HepG2 (cell line): ENCODE measurements around the gene RABEP1. TPM values are rescaled to one million over a fixed set of nuclear protein-coding genes. Genes with fewer than 3 reads are reported as not detected.

Source experiments
- ATAC-seq: fragments of 200-7000 bp; cut with Tn5 transposase; 3 replicates; pipeline ENCODE4 v1.9.1; 2020; ENCODE audit warnings: mild to moderate bottlenecking, moderate library complexity
- BruUV-seq: library from RNA; stranded (reverse); fragments of 400-500 nt; replicated peaks from 2 replicates; lab custom pipeline; 2021; lab: Mats Ljungman, UMichigan
- CTCF ChIA-PET: fragments of 300-600 bp; formaldehyde crosslinking; extraction: SDS; loops from one replicate; lab custom pipeline; 2021; ENCODE audit warnings: low total read pairs, inconsistent platforms, low intra/inter-chr PET ratio; lab: Yijun Ruan, JAX
- POLR2A ChIA-PET: fragments of 350-600 bp; sonication (Branson Sonifier 250); formaldehyde crosslinking; loops from one replicate; lab custom pipeline; 2020; ENCODE audit warnings: antibody characterized with exemption, inconsistent platforms; lab: Yijun Ruan, JAX
- DNase-seq: peaks from one replicate; pipeline ENCODE4 v3.0.0-alpha.2; 2015; ENCODE audit warnings: low spot score
- FAIRE-seq: peaks from 3 replicates; lab custom pipeline; 2011; peaks lifted over from hg19 to GRCh38; lab: Jason Lieb, UNC
- H2AFZ ChIP-seq: one replicate; pipeline ENCODE4 v1.6.1; 2011; ENCODE audit warnings: low read length, inconsistent platforms
- H3K27ac ChIP-seq: fragments of 300-600 bp; 3 replicates; pipeline ENCODE4 v1.8.0; 2011; ENCODE audit warnings: mixed run types, mild to moderate bottlenecking, mixed read lengths, low read length, inconsistent platforms; ENCODE audit not compliant: insufficient read depth; ENCODE audit errors: extremely low read length
- H3K27me3 ChIP-seq, 2 experiments: fragments of 200-600 bp in 1 of 2; 2 replicates in 1 of 2; 3 replicates in 1 of 2; pipeline versions ENCODE4 v1.6.0 to v1.8.0; 2011; ENCODE audit warnings: low read length in 2 of 2, mild to moderate bottlenecking in 2 of 2, moderate library complexity in 2 of 2, inconsistent platforms in 1 of 2; ENCODE audit not compliant: insufficient read depth in 2 of 2, control insufficient read depth in 1 of 2
- H3K36me3 ChIP-seq, 2 experiments: fragments of 200-600 bp in 1 of 2; replicated peaks in 1 of 2; 2 replicates in 1 of 2; 3 replicates in 1 of 2; pipeline versions ENCODE4 v1.5.1 to v1.8.0; 2011; ENCODE audit warnings: low read length in 2 of 2, inconsistent platforms in 1 of 2; ENCODE audit not compliant: insufficient read depth in 2 of 2, control insufficient read depth in 1 of 2
- H3K4me1 ChIP-seq: 2 replicates; pipeline ENCODE4 v1.5.1; 2012; ENCODE audit warnings: low read length, inconsistent platforms; ENCODE audit not compliant: insufficient read depth
- H3K4me2 ChIP-seq: 2 replicates; pipeline ENCODE4 v1.6.0; 2011; ENCODE audit warnings: low read depth, low read length, inconsistent platforms
- H3K4me3 ChIP-seq, 3 experiments: fragments of 200-600 bp in 1 of 3; sonication (generic), shearing (Covaris generic) in 1 of 3; replicated peaks in 1 of 3; 2 replicates each; pipeline ENCODE4 v1.5.1; 2011 to 2016; ENCODE audit warnings: low read length in 3 of 3, inconsistent platforms in 2 of 3, low read depth in 2 of 3, mild to moderate bottlenecking in 2 of 3, control low read depth in 1 of 3, mixed read lengths in 1 of 3; ENCODE audit not compliant: insufficient read depth in 1 of 3
- H3K79me2 ChIP-seq: one replicate; pipeline ENCODE4 v1.6.1; 2011; ENCODE audit warnings: low read length, inconsistent platforms; ENCODE audit not compliant: insufficient read depth
- H3K9ac ChIP-seq: 2 replicates; pipeline ENCODE4 v1.6.0; 2011; ENCODE audit warnings: mild to moderate bottlenecking, low read depth, low read length, inconsistent platforms; ENCODE audit not compliant: insufficient read depth
- H3K9me3 ChIP-seq: 2 replicates; pipeline ENCODE4 v1.5.1; 2012; ENCODE audit warnings: mild to moderate bottlenecking, low read length
- H4K20me1 ChIP-seq: 2 replicates; pipeline ENCODE4 v1.6.0; 2011; ENCODE audit warnings: inconsistent platforms, mild to moderate bottlenecking, low read length, moderate library complexity; ENCODE audit not compliant: insufficient read depth
- FOXO4 ChIP-seq: sonication (generic); formaldehyde crosslinking; conservative IDR thresholded peaks from 2 replicates; pipeline ENCODE4 v1.8.1; 2023; ENCODE audit warnings: missing genetic modification reagents
- HOXA9 ChIP-seq: sonication (generic); formaldehyde crosslinking; IDR thresholded peaks from 2 replicates; pipeline ENCODE4 v1.8.1; 2022; ENCODE audit warnings: missing genetic modification reagents, mild to moderate bottlenecking, moderate library complexity, borderline replicate concordance
- LCORL ChIP-seq, 2 experiments: fragments of 450-650 bp in 1 of 2; sonication (generic) in 1 of 2; formaldehyde crosslinking in 1 of 2; IDR thresholded peaks; 2 replicates each; pipeline versions ENCODE4 v1.5.0 to v1.6.1; 2017 to 2020; ENCODE audit warnings: antibody characterized with exemption in 1 of 2, missing genetic modification reagents in 1 of 2
- NCOA2 ChIP-seq: sonication (generic); formaldehyde crosslinking; IDR thresholded peaks from 2 replicates; pipeline ENCODE4 v1.8.0; 2022; ENCODE audit warnings: inconsistent platforms
- RBFOX2 ChIP-seq: fragments of 200-400 bp; formaldehyde crosslinking; IDR thresholded peaks from 2 replicates; pipeline ENCODE4 v1.6.1; 2017; ENCODE audit warnings: low read depth, mild to moderate bottlenecking, low read length
- SATB2 ChIP-seq: sonication (generic); formaldehyde crosslinking; IDR thresholded peaks from 2 replicates; pipeline ENCODE4 v1.5.0; 2020; ENCODE audit warnings: missing genetic modification reagents
- SRSF4 ChIP-seq: fragments of 200-400 bp; formaldehyde crosslinking; IDR thresholded peaks from one replicate; pipeline ENCODE4 v1.6.1; 2018; ENCODE audit warnings: mild to moderate bottlenecking, low read depth, low read length, moderate library complexity; ENCODE audit not compliant: poor library complexity, severe bottlenecking
- ZBTB42 ChIP-seq: sonication (generic); formaldehyde crosslinking; IDR thresholded peaks from 2 replicates; pipeline ENCODE4 v1.5.0; 2020; ENCODE audit warnings: mild to moderate bottlenecking, missing genetic modification reagents
- ZFP90 ChIP-seq: sonication (generic); formaldehyde crosslinking; IDR thresholded peaks from 2 replicates; pipeline ENCODE4 v1.8.0; 2022; ENCODE audit warnings: missing genetic modification reagents, mild to moderate bottlenecking, inconsistent platforms, borderline replicate concordance
- ZSCAN9 ChIP-seq: IDR thresholded peaks from 2 replicates; pipeline ENCODE4 v1.6.1; 2016; ENCODE audit warnings: borderline replicate concordance
- WGBS: methylation state at CpG from one replicate; pipeline ENCODE4 v1.1.6; 2017; ENCODE audit warnings: low lambda C conversion rate; 5-methylcytosine and 5-hydroxymethylcytosine counted together
- in situ Hi-C: cut with HindIII; loops from 2 replicates; pipeline ENCODE4 v1.10.0; 2017; ENCODE audit warnings: low pct_unique_long_range_greater_than_20kb; ENCODE audit not compliant: extremely low pct_ligation_motif_present
- intact Hi-C: fragments of 100-400 bp; cut with micrococcal nuclease; formaldehyde crosslinking; loops from one replicate; pipeline ENCODE4 v1.10.0; 2022; ENCODE audit not compliant: unreplicated experiment
- polyA plus RNA-seq, 8 experiments: library from polyadenylated mRNA; depleted of rRNA in 3 of 8; stranded (reverse) in 7 of 8; unstranded in 1 of 8; fragments of >200 nt; fragmentation: Illumina TruSeq in 4 of 8; extraction: Trizol in 4 of 8; gene quantifications; 2 replicates each; pipeline versions ENCODE4 v1.2.1 to v1.2.3, GENCODE V29; 2011 to 2016; ENCODE audit warnings: low read depth in 4 of 8, missing spikeins in 1 of 8, mixed read lengths in 1 of 8; ENCODE audit not compliant: insufficient read depth in 1 of 8
- total RNA-seq, 5 experiments: library from RNA; depleted of rRNA; stranded (reverse); fragments of >200 nt; fragmentation: Illumina TruSeq; extraction: Trizol; gene quantifications; 2 replicates each; pipeline ENCODE4 v1.2.3, GENCODE V29; 2016; ENCODE audit warnings: low read depth in 1 of 5

The RABEP1 gene
- total and polyA plus RNA-seq, 2 of the 13 experiments (the other 11 are each of a cell fraction or from before 2014, with no cell fraction given): 13.7 to 41.5 TPM

DNA sequence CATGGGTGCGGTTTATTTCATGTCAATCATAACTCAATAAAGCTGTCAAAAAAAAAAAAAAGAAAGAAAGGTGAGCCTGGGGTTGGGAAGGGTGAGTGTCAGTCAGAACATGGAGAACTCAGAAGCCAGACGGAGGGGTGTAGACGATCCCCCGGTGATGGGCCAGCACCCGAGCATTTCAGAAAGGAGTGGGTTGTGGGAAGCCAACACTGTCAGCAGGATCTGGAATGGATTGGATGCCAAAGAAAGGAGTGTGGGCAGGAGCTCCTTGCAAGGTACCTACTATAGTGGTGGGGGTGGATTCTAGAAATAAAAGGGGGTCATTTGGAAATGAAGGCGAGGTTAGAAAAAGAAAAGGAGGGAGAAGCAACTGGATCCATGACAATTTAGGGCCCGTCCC, 27.7 kb upstream of the RABEP1 start:
- Histone ChIP-seq H3K27ac (no peak overlapping the region), H3K4me2 (peak overlapping the region; percentile 14; the same call in 1 of the 2 replicates), H3K4me1 (peaks cover 14% of the 10 kb centered on the region; the same call in 1 of the 2 replicates), H3K4me3 (no peak overlapping the region), H3K36me3 (no peaks in the 10 kb centered on the region), H3K79me2 (no peaks in the 10 kb centered on the region), H4K20me1 (no peaks in the 10 kb centered on the region), H3K9ac (no peak overlapping the region), H2AFZ (no peak overlapping the region), H3K27me3 (peaks cover 2 to 13% of the 10 kb centered on the region in 2 experiments; a peak in 2 of 5 replicates), H3K9me3 (no peaks in the 10 kb centered on the region)
- no TSS peak for BruUV-seq
- TF ChIP-seq SRSF4 (no peak), HOXA9 (no peak), LCORL (IDR thresholded peaks at IDR 0.05) (no peak), LCORL (CRISPR knock-in tag; IDR thresholded peaks at IDR 0.05) (no peak), ZBTB42 (CRISPR knock-in tag) (no peak), SATB2 (no peak), NCOA2 (CRISPR knock-in tag) (no peak), ZFP90 (CRISPR knock-in tag) (no peak), FOXO4 (CRISPR knock-in tag) (no peak), ZSCAN9 (CRISPR knock-in tag) (no peak), RBFOX2 (no peak)
- in situ Hi-C loops (no loop called here), intact Hi-C loops (no loop called here)
- POLR2A ChIA-PET: no interaction called here
- ATAC-seq (no peak), DNase-seq (no peak), FAIRE-seq (no peak)
- WGBS: 62% methylated on average over 7 of the region's 7 CpGs
- CTCF ChIA-PET: no interaction called here
